Aorta (tissue), 5 donors: ENCODE data around the gene NLGN1. TPM values are rescaled to one million over a fixed set of nuclear protein-coding genes. Genes with fewer than 3 reads are reported as not detected.

Source experiments
- ATAC-seq: fragments of 200-7000 bp; cut with Tn5 transposase; one replicate; pipeline ENCODE4 v1.9.1; 2022; ENCODE audit warnings: moderate library complexity; ENCODE audit not compliant: low FRiP score
- DNase-seq, 2 donors: peaks; one replicate each; pipeline ENCODE4 v3.0.0-alpha.2; 2020
- H3K27ac ChIP-seq, 2 donors: one replicate each; pipeline ENCODE4 v1.5.1; 2013; ENCODE audit warnings: low read length in 2 of 2, mild to moderate bottlenecking in 2 of 2, moderate library complexity in 2 of 2, control low read depth in 1 of 2, inconsistent platforms in 1 of 2, low read depth in 1 of 2
- H3K27me3 ChIP-seq, 2 donors: one replicate each; pipeline ENCODE4 v1.6.1; 2013; ENCODE audit warnings: control low read depth in 1 of 2, low read length in 1 of 2, mild to moderate bottlenecking in 1 of 2, moderate library complexity in 1 of 2; ENCODE audit not compliant: insufficient read depth in 2 of 2, control insufficient read depth in 1 of 2
- H3K36me3 ChIP-seq, 2 donors: one replicate each; pipeline ENCODE4 v1.6.1; 2013; ENCODE audit warnings: control low read depth in 1 of 2, low read length in 1 of 2, mild to moderate bottlenecking in 1 of 2; ENCODE audit not compliant: insufficient read depth in 2 of 2, control insufficient read depth in 1 of 2
- H3K4me1 ChIP-seq, 2 donors: one replicate each; pipeline ENCODE4 v1.6.1; 2013; ENCODE audit warnings: low read length in 2 of 2, control low read depth in 1 of 2, mild to moderate bottlenecking in 1 of 2, moderate library complexity in 1 of 2; ENCODE audit not compliant: insufficient read depth in 2 of 2, control insufficient read depth in 1 of 2
- H3K4me3 ChIP-seq, 2 donors: one replicate each; pipeline ENCODE4 v1.5.1; 2013; ENCODE audit warnings: low read length in 2 of 2, control low read depth in 1 of 2, mild to moderate bottlenecking in 1 of 2
- H3K9me3 ChIP-seq: one replicate; pipeline ENCODE4 v1.6.1; 2013; ENCODE audit warnings: mild to moderate bottlenecking, low read length; ENCODE audit not compliant: control insufficient read depth
- WGBS, 2 donors: extraction: QIAGEN DNeasy Blood & Tissue Kit; methylation state at CpG; one replicate each; pipeline ENCODE4 v1.1.7; 2013; 5-methylcytosine and 5-hydroxymethylcytosine counted together
- intact Hi-C, 2 donors: fragments of 100-400 bp; cut with DNase I; formaldehyde crosslinking; loops; one replicate each; pipeline versions ENCODE4 v1.14.2 to v1.15.0; 2022
- polyA plus RNA-seq, 2 donors: library from polyadenylated mRNA; stranded (reverse); fragments of 200-250 nt; gene quantifications; one replicate each; pipeline ENCODE4 v1.2.3, GENCODE V29; 2013
- total RNA-seq, 2 donors: library from RNA; stranded (reverse); fragmentation: NEBNext Ultra II Directional; extraction: Animal tissue kit (Norgen Biotek cat#: 25700); gene quantifications; one replicate each; pipeline ENCODE4 v1.2.1, GENCODE V29; 2021
- donor health status: healthy with polysubstance abuse.
- donor health status: Bipolar disorder and iron deficiency.
- donor health status: DM: no; HTN: no; CAD: no.
- donor health status: DM: no; HTN: no; CAD: no.
- donor health status: DM: yes; HTN: yes; CAD: no.

The NLGN1 gene
- total and polyA plus RNA-seq, 4 donors: 0.50 to 20.0 (median 8.6) TPM

- intact Hi-C loops: no loop called here
- Histone ChIP-seq H3K27me3 (no peaks in the 10 kb centered on the region), H3K27ac (no peak overlapping the region), H3K9me3 (no peaks in the 10 kb centered on the region), H3K4me3 (no peak overlapping the region), H3K36me3 (no peaks in the 10 kb centered on the region), H3K4me1 (no peaks in the 10 kb centered on the region)
- no peak for ATAC-seq
- DNase-seq: no peak
- 92 to 93% methylated on average over 2 of the region's 2 CpGs for WGBS, 2 donors
Observed at GRCh38 chr3:173863551-173863950, 466.0 kb downstream of the NLGN1 start.

- WGBS, 2 donors: 88 to 92% methylated on average over 7 of the region's 7 CpGs
- DNase-seq (no peak), ATAC-seq (no peak)
- intact Hi-C loops: no loop called here
- H3K4me3 ChIP-seq: no peak overlapping the region
- H3K4me1 ChIP-seq: peaks cover 0 to 2% of the 10 kb centered on the region in 2 donors
- no peaks in the 10 kb centered on the region for H3K36me3 ChIP-seq
- H3K27me3 ChIP-seq: no peaks in the 10 kb centered on the region
- H3K27ac ChIP-seq: no peak overlapping the region
- no peaks in the 10 kb centered on the region for H3K9me3 ChIP-seq
Observed at GRCh38 chr3:173865900-173866498, 468.5 kb downstream of the NLGN1 start.

- intact Hi-C loops: no loop called here
- DNase-seq: no peak
- H3K36me3 ChIP-seq: no peaks in the 10 kb centered on the region
- WGBS, 2 donors: 87% methylated on average over 3 of the region's 3 CpGs
- H3K4me3 ChIP-seq: no peak overlapping the region
- no peaks in the 10 kb centered on the region for H3K9me3 ChIP-seq
- H3K27ac ChIP-seq: no peak overlapping the region
- H3K4me1 ChIP-seq: peaks cover 0 to 2% of the 10 kb centered on the region in 2 donors
- no peak for ATAC-seq
- H3K27me3 ChIP-seq: no peaks in the 10 kb centered on the region
Observed at GRCh38 chr3:173869766-173870165, 472.2 kb downstream of the NLGN1 start.

- ATAC-seq (no peak), DNase-seq (no peak)
- Histone ChIP-seq H3K27me3 (no peaks in the 10 kb centered on the region), H3K4me3 (no peak overlapping the region), H3K36me3 (no peaks in the 10 kb centered on the region), H3K9me3 (no peaks in the 10 kb centered on the region), H3K27ac (no peak overlapping the region), H3K4me1 (peaks cover 0 to 2% of the 10 kb centered on the region in 2 donors)
- WGBS, 2 donors: 90 to 93% methylated on average over 4 of the region's 4 CpGs
- intact Hi-C loops: no loop called here
Observed at GRCh38 chr3:173870976-173871375, 473.4 kb downstream of the NLGN1 start.

GRCh38 chr3:173875790-173876189, 478.2 kb downstream of the NLGN1 start:
- DNase-seq (no peak), ATAC-seq (no peak)
- no peak overlapping the region for H3K27ac ChIP-seq
- no peaks in the 10 kb centered on the region for H3K36me3 ChIP-seq
- intact Hi-C loops: no loop called here
- no peaks in the 10 kb centered on the region for H3K9me3 ChIP-seq
- no peak overlapping the region for H3K4me3 ChIP-seq
- no peaks in the 10 kb centered on the region for H3K27me3 ChIP-seq
- peaks cover 0 to under 1% of the 10 kb centered on the region in 2 donors for H3K4me1 ChIP-seq

GRCh38 chr3:173876476-173876875, 478.9 kb downstream of the NLGN1 start:
- intact Hi-C loops: no loop called here
- ATAC-seq (no peak), DNase-seq (no peak)
- no peaks in the 10 kb centered on the region for H3K9me3 ChIP-seq
- H3K27me3 ChIP-seq: no peaks in the 10 kb centered on the region
- no peak overlapping the region for H3K27ac ChIP-seq
- H3K4me3 ChIP-seq: no peak overlapping the region
- no peaks in the 10 kb centered on the region for H3K4me1 ChIP-seq
- H3K36me3 ChIP-seq: no peaks in the 10 kb centered on the region

- Histone ChIP-seq H3K9me3 (no peaks in the 10 kb centered on the region), H3K36me3 (no peaks in the 10 kb centered on the region), H3K4me1 (no peaks in the 10 kb centered on the region), H3K4me3 (no peak overlapping the region), H3K27ac (no peak overlapping the region), H3K27me3 (no peaks in the 10 kb centered on the region)
- intact Hi-C loops: no loop called here
- DNase-seq: no peak
- ATAC-seq: no peak
Observed at GRCh38 chr3:173887888-173888287, 490.3 kb downstream of the NLGN1 start.

- Histone ChIP-seq H3K4me1 (no peaks in the 10 kb centered on the region), H3K9me3 (no peaks in the 10 kb centered on the region), H3K4me3 (no peak overlapping the region), H3K27ac (no peak overlapping the region), H3K27me3 (no peaks in the 10 kb centered on the region), H3K36me3 (no peaks in the 10 kb centered on the region)
- intact Hi-C loops: no loop called here
- ATAC-seq (no peak), DNase-seq (no peak)
- 33 to 34% methylated on average over 4 of the region's 4 CpGs for WGBS, 2 donors
Observed at GRCh38 chr3:173889596-173889995, 492.1 kb downstream of the NLGN1 start.

GRCh38 chr3:173890091-173890490, 492.5 kb downstream of the NLGN1 start:
- Histone ChIP-seq H3K27me3 (no peaks in the 10 kb centered on the region), H3K4me3 (no peak overlapping the region), H3K4me1 (no peaks in the 10 kb centered on the region), H3K9me3 (no peaks in the 10 kb centered on the region), H3K36me3 (no peaks in the 10 kb centered on the region), H3K27ac (no peak overlapping the region)
- 87 to 88% methylated on average over 4 of the region's 4 CpGs for WGBS, 2 donors
- intact Hi-C loops: no loop called here
- DNase-seq (no peak), ATAC-seq (no peak)
